HepG2 (cell line): ENCODE measurements around the gene PRCD. TPM values are rescaled to one million over a fixed set of nuclear protein-coding genes. Genes with fewer than 3 reads are reported as not detected.

ENCODE experiments used
- ATAC-seq: fragments of 200-7000 bp; cut with Tn5 transposase; 3 replicates; pipeline ENCODE4 v1.9.1; 2020; ENCODE audit warnings: mild to moderate bottlenecking, moderate library complexity
- BruUV-seq: library from RNA; stranded (reverse); fragments of 400-500 nt; replicated peaks from 2 replicates; lab custom pipeline; 2021; lab: Mats Ljungman, UMichigan
- CTCF ChIA-PET: fragments of 300-600 bp; formaldehyde crosslinking; extraction: SDS; loops from one replicate; lab custom pipeline; 2021; ENCODE audit warnings: low total read pairs, inconsistent platforms, low intra/inter-chr PET ratio; lab: Yijun Ruan, JAX
- POLR2A ChIA-PET: fragments of 350-600 bp; sonication (Branson Sonifier 250); formaldehyde crosslinking; loops from one replicate; lab custom pipeline; 2020; ENCODE audit warnings: antibody characterized with exemption, inconsistent platforms; lab: Yijun Ruan, JAX
- DNase-seq: peaks from one replicate; pipeline ENCODE4 v3.0.0-alpha.2; 2015; ENCODE audit warnings: low spot score
- FAIRE-seq: peaks from 3 replicates; lab custom pipeline; 2011; peaks lifted over from hg19 to GRCh38; lab: Jason Lieb, UNC
- H2AFZ ChIP-seq: one replicate; pipeline ENCODE4 v1.6.1; 2011; ENCODE audit warnings: low read length, inconsistent platforms
- H3K27ac ChIP-seq: fragments of 300-600 bp; 3 replicates; pipeline ENCODE4 v1.8.0; 2011; ENCODE audit warnings: mixed run types, mild to moderate bottlenecking, mixed read lengths, low read length, inconsistent platforms; ENCODE audit not compliant: insufficient read depth; ENCODE audit errors: extremely low read length
- H3K27me3 ChIP-seq, 2 experiments: fragments of 200-600 bp in 1 of 2; 2 replicates in 1 of 2; 3 replicates in 1 of 2; pipeline versions ENCODE4 v1.6.0 to v1.8.0; 2011; ENCODE audit warnings: low read length in 2 of 2, mild to moderate bottlenecking in 2 of 2, moderate library complexity in 2 of 2, inconsistent platforms in 1 of 2; ENCODE audit not compliant: insufficient read depth in 2 of 2, control insufficient read depth in 1 of 2
- H3K36me3 ChIP-seq, 2 experiments: fragments of 200-600 bp in 1 of 2; replicated peaks in 1 of 2; 2 replicates in 1 of 2; 3 replicates in 1 of 2; pipeline versions ENCODE4 v1.5.1 to v1.8.0; 2011; ENCODE audit warnings: low read length in 2 of 2, inconsistent platforms in 1 of 2; ENCODE audit not compliant: insufficient read depth in 2 of 2, control insufficient read depth in 1 of 2
- H3K4me1 ChIP-seq: 2 replicates; pipeline ENCODE4 v1.5.1; 2012; ENCODE audit warnings: low read length, inconsistent platforms; ENCODE audit not compliant: insufficient read depth
- H3K4me2 ChIP-seq: 2 replicates; pipeline ENCODE4 v1.6.0; 2011; ENCODE audit warnings: low read depth, low read length, inconsistent platforms
- H3K4me3 ChIP-seq, 3 experiments: fragments of 200-600 bp in 1 of 3; sonication (generic), shearing (Covaris generic) in 1 of 3; replicated peaks in 1 of 3; 2 replicates each; pipeline ENCODE4 v1.5.1; 2011 to 2016; ENCODE audit warnings: low read length in 3 of 3, inconsistent platforms in 2 of 3, low read depth in 2 of 3, mild to moderate bottlenecking in 2 of 3, control low read depth in 1 of 3, mixed read lengths in 1 of 3; ENCODE audit not compliant: insufficient read depth in 1 of 3
- H3K79me2 ChIP-seq: one replicate; pipeline ENCODE4 v1.6.1; 2011; ENCODE audit warnings: low read length, inconsistent platforms; ENCODE audit not compliant: insufficient read depth
- H3K9ac ChIP-seq: 2 replicates; pipeline ENCODE4 v1.6.0; 2011; ENCODE audit warnings: mild to moderate bottlenecking, low read depth, low read length, inconsistent platforms; ENCODE audit not compliant: insufficient read depth
- H3K9me3 ChIP-seq: 2 replicates; pipeline ENCODE4 v1.5.1; 2012; ENCODE audit warnings: mild to moderate bottlenecking, low read length
- H4K20me1 ChIP-seq: 2 replicates; pipeline ENCODE4 v1.6.0; 2011; ENCODE audit warnings: inconsistent platforms, mild to moderate bottlenecking, low read length, moderate library complexity; ENCODE audit not compliant: insufficient read depth
- IKZF1 ChIP-seq: fragments of 450-650 bp; IDR thresholded peaks from 2 replicates; pipeline ENCODE4 v1.7.1; 2016
- KLF6 ChIP-seq: IDR thresholded peaks from 2 replicates; pipeline ENCODE4 v1.8.0; 2016; ENCODE audit warnings: missing biosample characterization, missing genetic modification reagents
- MEIS2 ChIP-seq: sonication (generic); formaldehyde crosslinking; IDR thresholded peaks from 2 replicates; pipeline ENCODE4 v1.9.0; 2021; ENCODE audit warnings: mild to moderate bottlenecking, missing genetic modification reagents
- NRL ChIP-seq: sonication (generic); formaldehyde crosslinking; IDR thresholded peaks from 2 replicates; pipeline ENCODE4 v1.5.0; 2020; ENCODE audit warnings: missing genetic modification reagents, mild to moderate bottlenecking, moderate library complexity, borderline replicate concordance
- WGBS: methylation state at CpG from one replicate; pipeline ENCODE4 v1.1.6; 2017; ENCODE audit warnings: low lambda C conversion rate; 5-methylcytosine and 5-hydroxymethylcytosine counted together
- in situ Hi-C: cut with HindIII; loops from 2 replicates; pipeline ENCODE4 v1.10.0; 2017; ENCODE audit warnings: low pct_unique_long_range_greater_than_20kb; ENCODE audit not compliant: extremely low pct_ligation_motif_present
- intact Hi-C: fragments of 100-400 bp; cut with micrococcal nuclease; formaldehyde crosslinking; loops from one replicate; pipeline ENCODE4 v1.10.0; 2022; ENCODE audit not compliant: unreplicated experiment
- polyA plus RNA-seq, 8 experiments: library from polyadenylated mRNA; depleted of rRNA in 3 of 8; stranded (reverse) in 7 of 8; unstranded in 1 of 8; fragments of >200 nt; fragmentation: Illumina TruSeq in 4 of 8; extraction: Trizol in 4 of 8; gene quantifications; 2 replicates each; pipeline versions ENCODE4 v1.2.1 to v1.2.3, GENCODE V29; 2011 to 2016; ENCODE audit warnings: low read depth in 4 of 8, missing spikeins in 1 of 8, mixed read lengths in 1 of 8; ENCODE audit not compliant: insufficient read depth in 1 of 8
- total RNA-seq, 5 experiments: library from RNA; depleted of rRNA; stranded (reverse); fragments of >200 nt; fragmentation: Illumina TruSeq; extraction: Trizol; gene quantifications; 2 replicates each; pipeline ENCODE4 v1.2.3, GENCODE V29; 2016; ENCODE audit warnings: low read depth in 1 of 5
- TF ChIP-seq, protein P1 (sequence below): sonication (generic); formaldehyde crosslinking; IDR thresholded peaks from 2 replicates; pipeline ENCODE4 v1.5.1; 2020; ENCODE audit warnings: missing genetic modification reagents, mild to moderate bottlenecking, borderline replicate concordance
- TF ChIP-seq, protein P2 (sequence below): fragments of 450-650 bp; IDR thresholded peaks from 2 replicates; pipeline ENCODE4 v1.6.1; 2017; ENCODE audit warnings: mild to moderate bottlenecking
- TF ChIP-seq, protein P3 (sequence below): sonication (generic); formaldehyde crosslinking; IDR thresholded peaks from 2 replicates; pipeline ENCODE4 v1.4.0; 2020; ENCODE audit warnings: low read depth, mild to moderate bottlenecking, missing genetic modification reagents

Gene PRCD
- total and polyA plus RNA-seq, 2 of the 13 experiments (the other 11 are each of a cell fraction or from before 2014, with no cell fraction given) = 0.51 TPM; not detected in 1

DNA sequence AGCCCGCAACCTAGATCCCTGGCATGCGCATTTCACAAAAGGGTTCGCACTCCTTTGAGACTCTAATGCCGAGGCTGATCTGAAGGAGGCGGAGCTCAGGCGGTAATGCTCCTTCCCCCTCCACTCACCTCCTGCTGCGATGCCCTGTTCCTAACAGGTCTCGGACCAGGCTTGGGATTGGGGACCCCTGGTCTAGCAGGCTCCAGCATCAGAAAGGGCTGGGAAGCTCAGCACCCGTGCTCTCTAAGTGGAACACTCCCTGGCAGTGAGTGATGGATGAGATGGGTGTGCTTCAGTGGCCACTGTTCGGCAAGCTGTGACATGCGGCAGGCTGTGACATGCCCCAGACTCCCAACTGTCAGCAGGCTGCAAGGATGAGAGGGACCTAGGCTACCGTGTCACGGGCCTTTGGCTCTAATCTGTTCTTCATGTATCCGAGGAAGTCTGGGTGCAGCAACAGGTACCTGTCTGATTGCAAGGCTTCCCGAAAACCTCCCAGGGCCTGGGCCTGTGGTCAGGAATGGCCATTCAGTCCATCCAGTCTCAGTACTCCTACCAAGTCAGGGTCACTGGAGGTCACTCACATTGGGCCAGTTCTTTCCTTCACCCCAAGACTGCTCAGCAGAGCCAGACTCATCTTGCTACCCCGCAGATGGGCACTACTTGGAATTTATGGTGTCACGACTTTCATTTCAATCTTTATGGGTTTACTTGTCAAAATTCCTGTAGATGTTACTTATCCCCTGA is 47.1 kb downstream of the PRCD start:
- ATAC-seq (no peak), DNase-seq (no peak), FAIRE-seq (no peak)
- H3K4me1 ChIP-seq = peaks cover 47% of the 10 kb centered on the region
- no peak overlapping the region for H2AFZ ChIP-seq
- intact Hi-C loops = loop anchor here (2.0 to 5.0 kb wide), 3 partner anchors 16 to 62 kb away; no protein-coding TSS in a partner anchor
- H3K9me3 ChIP-seq = no peaks in the 10 kb centered on the region
- H3K4me3 ChIP-seq = no peak overlapping the region
- H3K79me2 ChIP-seq = no peaks in the 10 kb centered on the region
- TF ChIP-seq MEIS2 = no peak
- TF ChIP-seq, protein P1, sequence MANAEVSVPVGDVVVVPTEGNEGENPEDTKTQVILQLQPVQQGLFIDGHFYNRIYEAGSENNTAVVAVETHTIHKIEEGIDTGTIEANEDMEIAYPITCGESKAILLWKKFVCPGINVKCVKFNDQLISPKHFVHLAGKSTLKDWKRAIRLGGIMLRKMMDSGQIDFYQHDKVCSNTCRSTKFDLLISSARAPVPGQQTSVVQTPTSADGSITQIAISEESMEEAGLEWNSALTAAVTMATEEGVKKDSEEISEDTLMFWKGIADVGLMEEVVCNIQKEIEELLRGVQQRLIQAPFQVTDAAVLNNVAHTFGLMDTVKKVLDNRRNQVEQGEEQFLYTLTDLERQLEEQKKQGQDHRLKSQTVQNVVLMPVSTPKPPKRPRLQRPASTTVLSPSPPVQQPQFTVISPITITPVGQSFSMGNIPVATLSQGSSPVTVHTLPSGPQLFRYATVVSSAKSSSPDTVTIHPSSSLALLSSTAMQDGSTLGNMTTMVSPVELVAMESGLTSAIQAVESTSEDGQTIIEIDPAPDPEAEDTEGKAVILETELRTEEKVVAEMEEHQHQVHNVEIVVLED (CRISPR knock-in tag) = no peak
- TF ChIP-seq KLF6 (CRISPR knock-in tag) = no peak
- peak; percentile 35; the same call in 1 of the 2 replicates for TF ChIP-seq NRL (CRISPR knock-in tag)
- TF ChIP-seq, protein P2, sequence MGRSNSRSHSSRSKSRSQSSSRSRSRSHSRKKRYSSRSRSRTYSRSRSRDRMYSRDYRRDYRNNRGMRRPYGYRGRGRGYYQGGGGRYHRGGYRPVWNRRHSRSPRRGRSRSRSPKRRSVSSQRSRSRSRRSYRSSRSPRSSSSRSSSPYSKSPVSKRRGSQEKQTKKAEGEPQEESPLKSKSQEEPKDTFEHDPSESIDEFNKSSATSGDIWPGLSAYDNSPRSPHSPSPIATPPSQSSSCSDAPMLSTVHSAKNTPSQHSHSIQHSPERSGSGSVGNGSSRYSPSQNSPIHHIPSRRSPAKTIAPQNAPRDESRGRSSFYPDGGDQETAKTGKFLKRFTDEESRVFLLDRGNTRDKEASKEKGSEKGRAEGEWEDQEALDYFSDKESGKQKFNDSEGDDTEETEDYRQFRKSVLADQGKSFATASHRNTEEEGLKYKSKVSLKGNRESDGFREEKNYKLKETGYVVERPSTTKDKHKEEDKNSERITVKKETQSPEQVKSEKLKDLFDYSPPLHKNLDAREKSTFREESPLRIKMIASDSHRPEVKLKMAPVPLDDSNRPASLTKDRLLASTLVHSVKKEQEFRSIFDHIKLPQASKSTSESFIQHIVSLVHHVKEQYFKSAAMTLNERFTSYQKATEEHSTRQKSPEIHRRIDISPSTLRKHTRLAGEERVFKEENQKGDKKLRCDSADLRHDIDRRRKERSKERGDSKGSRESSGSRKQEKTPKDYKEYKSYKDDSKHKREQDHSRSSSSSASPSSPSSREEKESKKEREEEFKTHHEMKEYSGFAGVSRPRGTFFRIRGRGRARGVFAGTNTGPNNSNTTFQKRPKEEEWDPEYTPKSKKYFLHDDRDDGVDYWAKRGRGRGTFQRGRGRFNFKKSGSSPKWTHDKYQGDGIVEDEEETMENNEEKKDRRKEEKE = no peak
- no peak for TF ChIP-seq IKZF1
- TF ChIP-seq, protein P3, sequence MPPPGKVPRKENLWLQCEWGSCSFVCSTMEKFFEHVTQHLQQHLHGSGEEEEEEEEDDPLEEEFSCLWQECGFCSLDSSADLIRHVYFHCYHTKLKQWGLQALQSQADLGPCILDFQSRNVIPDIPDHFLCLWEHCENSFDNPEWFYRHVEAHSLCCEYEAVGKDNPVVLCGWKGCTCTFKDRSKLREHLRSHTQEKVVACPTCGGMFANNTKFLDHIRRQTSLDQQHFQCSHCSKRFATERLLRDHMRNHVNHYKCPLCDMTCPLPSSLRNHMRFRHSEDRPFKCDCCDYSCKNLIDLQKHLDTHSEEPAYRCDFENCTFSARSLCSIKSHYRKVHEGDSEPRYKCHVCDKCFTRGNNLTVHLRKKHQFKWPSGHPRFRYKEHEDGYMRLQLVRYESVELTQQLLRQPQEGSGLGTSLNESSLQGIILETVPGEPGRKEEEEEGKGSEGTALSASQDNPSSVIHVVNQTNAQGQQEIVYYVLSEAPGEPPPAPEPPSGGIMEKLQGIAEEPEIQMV (CRISPR knock-in tag) = no peak
- no peak overlapping the region for H3K9ac ChIP-seq
- H4K20me1 ChIP-seq = no peaks in the 10 kb centered on the region
- H3K4me2 ChIP-seq = no peak overlapping the region
- H3K27ac ChIP-seq = no peak overlapping the region
- no peaks in the 10 kb centered on the region for H3K36me3 ChIP-seq
- in situ Hi-C loops = no loop called here
- 50% methylated on average over 16 of the region's 17 CpGs for WGBS
- H3K27me3 ChIP-seq = peaks cover 9 to 39% of the 10 kb centered on the region in 2 experiments; a peak in 4 of 5 replicates
- ChIA-PET CTCF (interaction anchor here (0.7 to 1.8 kb wide), 3 partner anchors 28 to 63 kb away, joined by 3 to 5 read pairs (median 5); no protein-coding TSS in a partner anchor), POLR2A (interaction anchor here (0.9 to 3.2 kb wide), 6 partner anchors 17 to 85 kb away, joined by 3 to 19 read pairs (median 4); no protein-coding TSS in a partner anchor)
- BruUV-seq = no TSS peak
